GM19324 (cell line): ENCODE results near the gene TMEM72.

ENCODE experiments used
- ATAC-seq: cut with Tn5 transposase; IDR thresholded peaks from one replicate; pipeline ENCODE4 v1.9.1; 2021; ENCODE audit warnings: mild to moderate bottlenecking, moderate library complexity; ENCODE audit not compliant: unreplicated experiment, low FRiP score

The TMEM72 gene

GRCh38 chr10:44888886-44889285 is 22.3 kb upstream of the TMEM72 start:
- ATAC-seq = no peak

DNA sequence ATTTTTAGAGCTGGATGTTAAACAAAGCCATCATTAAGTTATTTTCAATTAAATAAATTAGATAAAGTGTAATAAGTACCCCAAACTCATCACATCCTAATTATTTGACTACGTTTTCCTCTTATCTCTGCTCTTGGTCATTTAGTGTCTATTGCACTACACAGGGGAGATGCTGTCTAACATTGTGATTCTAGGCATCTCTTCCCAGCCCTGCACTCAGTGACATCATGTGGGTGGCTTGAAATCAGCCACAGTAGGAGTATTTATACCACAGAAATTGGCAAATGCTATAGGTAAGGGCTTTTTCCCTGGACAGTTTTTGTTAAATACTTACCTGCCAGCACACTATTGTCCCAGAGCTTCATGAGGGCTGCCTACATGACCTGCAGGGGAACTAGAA is 21.3 kb upstream of the TMEM72 start:
- no peak for ATAC-seq

- ATAC-seq = no peak
Observed at GRCh38 chr10:44890696-44891563, 20.2 kb upstream of the TMEM72 start.

GRCh38 chr10:44891721-44892120 is 19.4 kb upstream of the TMEM72 start:
- no peak for ATAC-seq

DNA sequence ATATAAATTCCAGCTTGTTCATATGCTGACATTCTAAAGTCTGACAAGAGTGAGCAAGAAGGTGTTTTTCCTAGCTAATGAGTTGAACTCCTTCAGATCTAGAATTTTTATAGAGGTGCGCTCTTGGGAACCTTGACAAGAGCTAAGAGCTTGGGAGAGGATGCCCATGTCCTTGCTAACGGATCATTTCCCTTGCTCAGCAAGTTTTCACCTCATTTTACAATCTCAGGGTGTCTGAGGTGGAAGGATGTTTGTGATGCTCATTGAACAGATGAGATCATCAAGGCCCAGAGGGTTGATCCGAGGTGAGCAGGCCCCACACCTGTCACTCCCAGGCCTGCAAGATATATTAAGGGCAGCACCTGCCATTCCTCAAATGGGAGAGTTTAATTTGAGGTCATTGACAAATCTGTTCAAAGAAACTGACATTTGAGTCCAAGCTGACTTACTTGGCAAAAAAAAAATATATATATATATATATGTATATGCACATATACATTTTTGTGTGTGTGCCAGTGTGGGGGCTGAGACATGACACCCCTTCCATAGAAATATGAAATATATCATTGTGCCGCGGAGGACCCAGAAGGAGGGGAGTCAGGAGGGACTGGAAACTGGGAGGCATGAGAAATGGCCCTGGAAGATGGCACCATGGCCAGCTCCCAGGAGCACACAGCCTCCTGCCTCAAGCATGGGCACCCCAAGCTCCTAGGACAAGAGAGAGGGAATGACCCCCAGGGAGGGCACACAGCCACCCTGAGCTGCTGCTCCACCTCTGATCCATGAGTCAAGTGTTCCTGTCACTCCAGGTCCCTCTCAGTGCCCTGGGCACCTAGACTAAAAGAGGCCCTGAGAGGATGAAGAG is 17.3 kb upstream of the TMEM72 start:
- no peak for ATAC-seq

- ATAC-seq = no peak
Observed at GRCh38 chr10:44894691-44895090, 16.4 kb upstream of the TMEM72 start.

GRCh38 chr10:44895280-44895679 is 15.9 kb upstream of the TMEM72 start:
- ATAC-seq = no peak

DNA sequence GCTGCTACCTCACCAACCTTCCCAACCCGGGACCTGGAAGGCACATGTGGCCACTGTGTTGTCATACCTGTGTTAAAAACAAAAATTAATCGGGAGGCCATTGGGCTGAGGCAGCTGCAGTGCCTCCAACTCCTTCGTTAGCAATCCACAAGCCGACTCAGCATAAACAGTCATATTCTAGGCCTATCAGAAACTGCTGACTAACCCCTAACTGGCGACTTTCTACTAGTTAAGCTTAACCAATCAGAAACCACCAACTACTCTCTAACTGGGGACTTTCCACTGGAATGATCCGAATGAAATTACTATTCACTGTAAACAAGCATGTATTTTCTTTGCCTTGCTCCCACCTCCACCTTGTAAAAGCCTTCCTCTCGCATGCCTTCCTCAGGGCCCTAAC is 14.1 kb upstream of the TMEM72 start:
- no peak for ATAC-seq

DNA sequence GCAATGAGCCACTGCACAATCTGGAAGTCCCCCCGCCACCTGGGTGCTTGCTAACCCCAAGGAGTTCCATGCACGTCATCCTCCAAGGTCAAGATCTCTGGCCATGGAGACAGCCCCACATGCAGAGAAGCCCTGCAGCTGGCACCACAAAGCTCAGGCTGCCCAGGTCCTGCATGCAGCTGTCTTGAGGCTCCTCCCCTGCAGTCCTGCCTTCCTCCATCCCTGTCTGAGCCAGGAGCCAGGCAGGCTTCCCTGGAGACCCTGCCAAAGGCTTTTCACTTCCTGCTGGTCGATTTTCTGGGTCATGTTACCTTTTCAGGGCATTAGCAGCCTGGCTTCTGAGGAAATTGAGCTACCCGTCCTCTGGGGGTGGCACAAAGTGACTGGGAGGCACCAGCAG is 12.5 kb upstream of the TMEM72 start:
- no peak for ATAC-seq

DNA sequence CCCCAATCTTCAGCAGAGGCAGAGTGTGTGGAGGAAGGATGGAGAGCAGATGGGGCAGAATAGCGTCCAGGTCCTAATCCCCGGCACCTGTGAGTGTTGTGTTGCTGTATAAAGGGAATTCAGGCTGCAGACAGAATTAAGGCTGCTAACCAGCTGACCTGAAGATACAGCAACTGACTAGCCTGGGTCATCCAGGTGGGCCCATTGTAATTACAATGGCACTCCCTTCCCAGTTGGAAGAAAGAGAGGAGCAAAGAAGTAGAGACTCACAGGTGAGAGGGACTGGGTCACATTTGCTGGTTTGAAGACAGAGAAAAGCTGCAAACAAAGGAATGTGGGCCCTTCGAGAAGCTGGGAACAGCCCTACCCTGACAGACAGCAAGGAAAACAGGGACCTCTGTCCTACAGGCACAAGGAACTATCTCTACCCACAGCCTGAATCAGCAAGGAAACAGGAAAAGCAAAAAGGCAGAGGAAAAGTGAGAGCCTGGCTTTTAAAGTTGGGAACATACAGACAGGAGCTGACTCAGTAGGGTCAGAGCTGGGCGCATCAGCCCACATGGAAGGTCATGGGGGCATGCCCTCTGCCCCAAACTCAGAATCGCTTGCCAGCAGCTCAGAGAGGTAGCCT is 11.6 kb upstream of the TMEM72 start:
- no peak for ATAC-seq

GRCh38 chr10:44902941-44903545 is 8.1 kb upstream of the TMEM72 start:
- no peak for ATAC-seq

DNA sequence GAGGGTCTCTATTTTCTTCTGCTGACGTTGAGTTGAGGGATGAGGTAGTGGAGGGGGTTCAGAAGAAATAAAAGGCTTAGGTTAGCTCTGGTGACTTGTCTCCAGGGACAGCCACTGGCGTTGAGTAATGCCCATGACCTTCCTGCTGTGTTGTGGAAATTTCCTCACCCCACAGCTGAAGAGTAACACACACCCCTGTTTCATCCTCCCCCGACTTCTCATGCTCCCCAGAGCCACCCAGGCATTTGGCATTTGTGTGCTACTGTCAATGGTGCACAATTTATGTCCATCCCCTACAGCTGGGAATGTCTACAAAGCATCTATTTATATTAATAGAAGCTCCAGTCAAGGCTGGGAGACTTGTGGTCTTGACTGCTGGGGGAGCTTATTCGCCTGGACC is 4.7 kb upstream of the TMEM72 start:
- ATAC-seq = no peak

- ATAC-seq = no peak
Observed at GRCh38 chr10:44907556-44907955, 3.6 kb upstream of the TMEM72 start.

GRCh38 chr10:44908066-44908749 is 2.9 kb upstream of the TMEM72 start:
- no peak for ATAC-seq

GRCh38 chr10:44908936-44909630 is 2.1 kb upstream of the TMEM72 start:
- ATAC-seq = no peak

DNA sequence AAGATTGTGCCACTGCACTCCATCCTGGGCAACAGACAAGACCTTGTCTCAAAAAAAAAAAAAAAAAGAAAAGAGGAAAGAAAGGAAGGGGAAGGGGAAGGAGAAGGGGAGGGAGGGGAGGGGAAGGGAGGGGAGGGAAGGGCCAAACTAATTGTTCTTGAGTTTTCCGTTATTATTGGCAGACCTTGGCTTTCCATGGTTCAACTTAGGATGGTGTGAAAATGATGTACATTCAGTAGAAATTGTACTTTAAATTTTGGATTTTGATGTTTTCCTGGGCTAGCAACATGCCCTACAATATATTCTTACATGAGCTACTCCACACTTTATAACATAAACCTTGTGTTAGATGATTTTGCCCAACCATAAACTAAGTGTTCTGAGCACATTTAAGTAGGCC is 1.2 kb upstream of the TMEM72 start:
- ATAC-seq = no peak

DNA sequence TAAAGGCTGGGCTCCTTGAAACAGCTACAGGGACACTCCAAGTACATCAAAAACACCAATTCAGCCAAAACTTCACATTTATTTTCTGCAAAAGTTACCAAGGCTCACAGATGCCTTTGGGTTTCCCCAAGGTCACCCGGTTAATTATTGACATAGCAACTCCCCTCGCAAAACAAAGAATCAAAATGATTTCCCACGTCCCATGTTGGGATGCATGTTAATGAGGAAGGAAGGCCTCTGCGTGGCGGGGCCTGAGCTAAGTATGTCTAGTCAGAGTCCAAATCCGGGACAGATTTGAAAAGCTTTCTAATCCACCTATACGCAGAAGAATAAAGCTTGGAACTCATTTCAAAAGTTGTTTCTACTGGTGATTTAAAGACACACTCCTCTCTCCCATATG is 535 bp upstream of the TMEM72 start:
- no peak for ATAC-seq

DNA sequence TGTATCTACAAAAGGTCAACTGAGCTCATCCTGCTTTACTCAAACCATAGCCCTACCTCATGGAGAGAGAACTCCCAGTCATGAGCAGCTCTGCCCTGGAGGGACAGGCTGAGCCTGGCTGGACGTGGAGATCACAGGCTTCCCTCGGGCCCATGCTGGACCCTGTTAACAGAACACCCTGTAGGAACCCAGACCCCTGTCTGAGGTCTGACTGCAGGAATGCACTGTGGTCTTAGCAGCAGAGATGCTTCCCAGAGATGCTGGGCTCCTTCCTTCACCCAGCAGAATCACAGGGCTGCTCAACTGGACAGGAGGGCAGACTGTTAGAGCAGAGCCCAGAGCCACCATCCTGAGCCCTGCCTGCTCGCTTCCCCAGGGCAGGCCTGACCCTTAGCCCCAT is 814 bp downstream of the TMEM72 start:
- no peak for ATAC-seq

DNA sequence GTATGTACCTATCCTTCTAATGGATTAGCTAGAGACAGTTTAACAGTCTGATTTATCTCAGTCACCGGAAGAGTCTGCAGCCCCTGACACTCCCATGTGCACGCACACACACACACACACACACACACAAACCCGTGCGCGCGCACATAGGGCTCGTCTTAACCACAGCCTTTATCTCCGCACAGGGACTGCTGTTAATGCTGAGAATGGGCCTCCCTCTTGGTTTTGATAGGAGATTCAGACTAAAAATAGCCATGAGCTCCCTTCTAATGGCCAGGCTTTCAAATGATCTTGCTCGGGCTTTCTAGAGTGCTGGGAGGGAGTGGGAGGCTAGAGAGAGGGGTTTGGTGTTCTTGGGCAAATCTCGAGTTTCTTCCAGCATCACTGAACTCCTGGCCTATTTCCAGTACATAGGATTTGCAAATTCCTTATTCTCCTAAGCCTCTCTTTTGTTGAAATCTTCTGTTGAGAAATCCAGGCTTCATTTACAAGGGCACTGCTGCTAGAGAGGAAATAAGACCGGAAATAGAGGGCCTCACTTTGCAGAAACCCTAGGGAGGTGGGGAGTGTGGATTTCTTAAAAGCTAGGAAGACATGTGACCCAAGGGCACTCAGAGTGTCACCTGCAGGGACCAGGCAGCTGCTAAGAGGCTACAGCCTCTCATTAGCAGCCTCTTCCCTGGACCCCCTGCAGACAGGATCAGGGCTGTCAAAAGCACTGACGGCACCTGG is 2.4 kb downstream of the TMEM72 start:
- no peak for ATAC-seq
